Stimulated activated effector memory CD8-positive, alpha-beta T cell treated with anti-CD3 and anti-CD28 coated beads, Interleukin-12 subunit alpha, Interleukin-12 subunit beta, amount 100 ng/mL, for 72 hours (primary cell): ENCODE data around the gene SYT6.

Experiments
- ATAC-seq: fragments of 150-1000 bp; cut with Tn5 transposase; 2 replicates; pipeline ENCODE4 v1.10.0; 2021
- DNase-seq, 2 donors: peaks; one replicate each; pipeline ENCODE4 v3.0.0; 2021 to 2022; ENCODE audit warnings: low spot score in 2 of 2
- H3K27ac Mint-ChIP-seq: one replicate; pipeline ENCODE4 v1.8.0; 2022; ENCODE audit warnings: mild to moderate bottlenecking, mixed read lengths
- H3K36me3 Mint-ChIP-seq: one replicate; pipeline ENCODE4 v1.8.0; 2022; ENCODE audit warnings: mild to moderate bottlenecking, mixed read lengths
- H3K4me1 Mint-ChIP-seq: one replicate; pipeline ENCODE4 v1.8.0; 2022; ENCODE audit warnings: mixed read lengths
- H3K4me3 Mint-ChIP-seq: one replicate; pipeline ENCODE4 v1.8.0; 2022; ENCODE audit warnings: mild to moderate bottlenecking, mixed read lengths
- H3K9me3 Mint-ChIP-seq: one replicate; pipeline ENCODE4 v1.8.0; 2022; ENCODE audit warnings: mixed read lengths

SYT6 gene

DNA sequence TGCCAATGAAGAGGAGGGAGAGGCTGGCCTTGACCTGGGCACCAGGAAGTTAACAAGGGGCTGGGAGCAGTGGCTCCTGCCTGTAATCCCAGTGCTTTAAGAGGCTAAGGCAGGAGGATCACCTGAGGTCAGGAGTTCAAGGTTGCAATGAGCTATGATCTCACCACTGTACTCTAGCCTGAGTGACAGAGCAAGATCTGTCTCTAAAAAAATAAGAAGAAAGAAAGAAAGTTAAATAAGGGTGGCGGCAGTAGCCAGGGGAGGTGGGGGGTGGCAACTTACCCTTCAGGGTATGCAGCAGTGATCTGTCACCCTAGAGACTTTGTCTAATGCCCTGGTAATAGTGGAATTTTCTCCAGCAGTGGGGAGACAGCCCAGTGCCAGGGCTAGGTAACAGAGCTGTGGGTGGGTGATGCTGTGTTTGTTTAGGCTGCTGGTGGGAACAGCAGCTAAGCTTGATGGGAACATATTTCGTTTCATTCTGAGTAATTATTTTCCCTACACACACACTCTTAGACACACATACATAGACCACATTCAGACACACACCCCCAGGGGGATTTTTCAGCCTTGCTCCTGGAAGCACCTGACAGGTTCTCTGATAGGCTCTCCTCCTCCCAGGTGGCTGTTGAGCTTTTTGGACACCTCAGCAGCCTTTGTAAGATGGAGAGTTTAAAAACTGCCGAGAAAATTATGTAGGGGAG, 11.3 kb upstream of the SYT6 start:
- Mint-ChIP-seq H3K4me1 (peaks cover 5% of the 10 kb centered on the region), H3K4me3 (no peak overlapping the region), H3K27ac (peak overlapping the region; percentile 11), H3K36me3 (no peaks in the 10 kb centered on the region), H3K9me3 (no peaks in the 10 kb centered on the region)
- DNase-seq (no peak), ATAC-seq (peak; percentile 72)

- ATAC-seq (no peak), DNase-seq (no peak)
- Mint-ChIP-seq H3K4me1 (peaks cover 5% of the 10 kb centered on the region), H3K9me3 (no peaks in the 10 kb centered on the region), H3K4me3 (no peak overlapping the region), H3K27ac (no peak overlapping the region), H3K36me3 (no peaks in the 10 kb centered on the region)
Observed at GRCh38 chr1:114159941-114160340, 6.3 kb upstream of the SYT6 start.

GRCh38 chr1:114157275-114157660, 3.6 kb upstream of the SYT6 start:
- DNase-seq: no peak
- no peak overlapping the region for H3K4me3 Mint-ChIP-seq
- H3K9me3 Mint-ChIP-seq: no peaks in the 10 kb centered on the region
- no peaks in the 10 kb centered on the region for H3K36me3 Mint-ChIP-seq
- ATAC-seq: no peak
- H3K27ac Mint-ChIP-seq: no peak overlapping the region
- H3K4me1 Mint-ChIP-seq: peaks cover 9% of the 10 kb centered on the region

GRCh38 chr1:114156538-114157274, 3.0 kb upstream of the SYT6 start:
- Mint-ChIP-seq H3K36me3 (no peaks in the 10 kb centered on the region), H3K9me3 (no peaks in the 10 kb centered on the region), H3K4me3 (no peak overlapping the region), H3K4me1 (peaks cover 9% of the 10 kb centered on the region), H3K27ac (no peak overlapping the region)
- ATAC-seq (no peak), DNase-seq (no peak)

GRCh38 chr1:114155706-114156105, 2.0 kb upstream of the SYT6 start:
- no peak overlapping the region for H3K4me3 Mint-ChIP-seq
- H3K9me3 Mint-ChIP-seq: no peaks in the 10 kb centered on the region
- no peaks in the 10 kb centered on the region for H3K36me3 Mint-ChIP-seq
- H3K27ac Mint-ChIP-seq: no peak overlapping the region
- peaks cover 14% of the 10 kb centered on the region for H3K4me1 Mint-ChIP-seq
- DNase-seq (no peak), ATAC-seq (no peak)

- Mint-ChIP-seq H3K9me3 (no peaks in the 10 kb centered on the region), H3K27ac (no peak overlapping the region), H3K36me3 (no peaks in the 10 kb centered on the region), H3K4me3 (peak overlapping the region; percentile 63), H3K4me1 (peaks cover 14% of the 10 kb centered on the region)
- ATAC-seq: peak; percentile 48
- peak in 1 of 2 donors; percentile 51 for DNase-seq
Observed at GRCh38 chr1:114154963-114155322, 1.3 kb upstream of the SYT6 start.

DNA sequence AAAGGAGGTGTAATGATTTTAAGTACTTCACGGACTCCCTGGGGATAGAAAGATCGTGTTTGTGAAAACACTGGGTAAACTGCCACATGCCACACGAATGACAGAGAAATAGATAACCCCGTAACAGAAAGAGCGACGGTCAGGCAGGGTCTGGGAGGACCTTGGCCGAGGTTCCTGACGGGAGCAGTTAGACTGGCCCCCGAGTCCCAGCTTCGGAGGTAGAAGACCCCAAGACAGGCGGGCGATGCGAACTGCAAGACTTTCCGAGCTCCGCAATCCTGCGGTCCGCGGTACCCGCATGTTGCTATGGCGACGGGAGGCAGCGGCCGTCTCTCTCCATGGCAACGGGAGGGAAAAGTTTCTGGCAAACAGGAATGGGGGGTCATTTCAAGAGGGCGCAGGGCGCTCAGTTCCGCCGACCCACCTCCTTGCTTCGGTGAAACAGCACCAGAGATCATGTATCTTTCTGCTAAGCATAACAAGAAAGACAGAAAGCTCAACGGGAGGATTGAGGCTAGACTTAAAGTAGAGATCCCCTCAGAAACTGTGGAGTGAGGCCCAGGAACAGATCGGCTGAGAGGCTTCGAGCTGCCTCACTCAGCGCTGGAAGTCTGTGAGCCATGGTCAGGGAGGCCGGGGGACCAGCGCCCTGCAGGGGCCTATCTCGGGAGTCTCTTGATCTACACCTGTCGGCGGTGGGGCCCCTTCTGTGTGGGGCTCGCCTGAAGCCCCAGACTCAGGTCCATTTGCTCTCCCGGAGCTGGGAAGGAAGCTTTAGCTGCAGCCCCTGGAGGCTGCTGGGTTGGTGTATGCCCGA, 685 bp upstream of the SYT6 start:
- no peaks in the 10 kb centered on the region for H3K36me3 Mint-ChIP-seq
- DNase-seq (peak in 1 of 2 donors; percentile 52), ATAC-seq (peak; percentile 14)
- no peaks in the 10 kb centered on the region for H3K9me3 Mint-ChIP-seq
- peaks cover 14% of the 10 kb centered on the region for H3K4me1 Mint-ChIP-seq
- no peak overlapping the region for H3K27ac Mint-ChIP-seq
- H3K4me3 Mint-ChIP-seq: peak overlapping the region; percentile 63

DNA sequence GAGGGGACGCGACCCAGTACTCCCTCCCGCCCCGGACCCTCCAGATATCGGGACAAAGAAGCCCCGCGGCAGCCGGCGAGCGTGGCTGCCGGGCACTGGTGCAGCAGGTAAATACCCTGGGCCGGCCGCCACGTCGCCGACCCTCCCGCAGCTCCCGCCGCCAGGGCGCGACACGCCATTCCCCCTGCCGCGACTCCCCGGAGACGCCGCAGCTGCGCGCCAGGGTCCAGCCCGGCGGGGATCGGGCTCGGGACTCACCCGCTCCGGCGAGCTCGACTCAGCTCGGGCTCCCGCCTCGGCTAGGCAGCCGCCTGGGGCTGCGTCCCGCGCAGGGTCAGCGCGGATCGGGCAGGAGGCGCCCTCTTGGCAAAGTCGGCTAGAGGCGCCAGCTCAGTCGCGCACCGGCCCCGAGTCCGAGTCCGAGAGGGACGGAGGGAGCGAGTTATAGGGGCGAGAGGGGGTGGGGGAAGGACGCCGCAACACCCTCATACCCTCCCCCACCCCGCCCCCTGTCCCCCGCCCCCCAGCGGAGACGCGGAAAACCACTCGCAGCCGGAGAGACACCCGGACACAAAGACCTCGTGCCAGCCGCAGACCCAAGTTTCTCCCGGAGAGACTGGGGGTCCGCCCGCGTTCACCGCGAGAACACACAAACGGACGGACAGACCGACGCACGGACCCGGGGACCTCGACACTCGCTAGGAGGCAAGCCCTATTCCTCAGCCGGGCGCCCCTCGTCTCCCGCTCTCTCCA, 985 bp downstream of the SYT6 start:
- H3K36me3 Mint-ChIP-seq: no peaks in the 10 kb centered on the region
- H3K9me3 Mint-ChIP-seq: no peaks in the 10 kb centered on the region
- DNase-seq (peak in 1 of 2 donors; percentile 51), ATAC-seq (peak; percentile 63)
- H3K4me1 Mint-ChIP-seq: peaks cover 14% of the 10 kb centered on the region
- peak overlapping the region; percentile 63 for H3K4me3 Mint-ChIP-seq
- H3K27ac Mint-ChIP-seq: no peak overlapping the region

- no peaks in the 10 kb centered on the region for H3K36me3 Mint-ChIP-seq
- no peak overlapping the region for H3K27ac Mint-ChIP-seq
- DNase-seq: no peak
- H3K9me3 Mint-ChIP-seq: no peaks in the 10 kb centered on the region
- no peak for ATAC-seq
- peaks cover 14% of the 10 kb centered on the region for H3K4me1 Mint-ChIP-seq
- peak overlapping the region; percentile 24 for H3K4me3 Mint-ChIP-seq
Observed at GRCh38 chr1:114152089-114152507, 1.6 kb downstream of the SYT6 start.

DNA sequence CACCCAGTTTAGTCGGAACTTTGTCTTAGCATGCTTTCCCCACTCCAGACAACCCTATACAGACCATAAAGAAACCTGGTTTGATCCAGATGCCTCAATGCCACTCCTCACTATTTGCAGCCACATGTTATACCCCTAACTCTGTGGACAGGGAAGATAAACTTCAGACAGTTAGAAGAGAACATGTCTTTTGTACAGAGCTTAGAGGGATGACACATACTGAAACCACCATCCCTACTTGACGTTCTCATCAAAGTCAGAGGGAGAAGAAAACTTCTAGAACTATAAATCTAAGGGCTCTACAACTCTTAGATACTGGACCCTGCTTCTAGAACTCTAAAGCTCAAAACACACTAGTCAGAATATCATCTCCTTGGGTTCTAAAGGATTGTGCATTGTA, 3.7 kb downstream of the SYT6 start:
- H3K36me3 Mint-ChIP-seq: no peaks in the 10 kb centered on the region
- peaks cover 14% of the 10 kb centered on the region for H3K4me1 Mint-ChIP-seq
- no peak overlapping the region for H3K4me3 Mint-ChIP-seq
- no peak overlapping the region for H3K27ac Mint-ChIP-seq
- DNase-seq: no peak
- no peaks in the 10 kb centered on the region for H3K9me3 Mint-ChIP-seq
- ATAC-seq: no peak

DNA sequence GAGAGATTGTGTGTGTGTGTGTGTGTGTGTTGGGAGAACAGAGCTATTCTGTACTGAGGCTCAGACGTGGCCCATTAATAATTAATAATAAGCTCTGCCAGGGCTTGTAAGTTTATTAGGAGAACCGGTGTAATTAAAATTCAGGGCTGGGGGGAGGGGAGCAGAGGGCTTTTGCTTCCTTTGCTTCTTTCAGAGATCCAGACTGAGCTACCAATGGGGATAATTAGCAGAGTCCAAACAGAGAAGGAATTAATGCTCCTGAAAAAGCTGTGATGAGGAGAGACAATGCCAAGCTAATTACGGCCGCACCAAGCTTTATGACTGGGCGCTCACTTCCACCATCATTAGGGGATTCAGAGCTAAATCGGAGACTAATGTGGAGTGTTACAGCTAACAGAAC, 4.5 kb downstream of the SYT6 start:
- Mint-ChIP-seq H3K4me1 (peaks cover 10% of the 10 kb centered on the region), H3K9me3 (no peaks in the 10 kb centered on the region)

GRCh38 chr1:114145504-114146151, 8.0 kb downstream of the SYT6 start:
- DNase-seq (no peak), ATAC-seq (no peak)
- no peak overlapping the region for H3K4me3 Mint-ChIP-seq
- no peaks in the 10 kb centered on the region for H3K9me3 Mint-ChIP-seq
- H3K4me1 Mint-ChIP-seq: no peaks in the 10 kb centered on the region
- no peak overlapping the region for H3K27ac Mint-ChIP-seq
- no peaks in the 10 kb centered on the region for H3K36me3 Mint-ChIP-seq

More for the DNA sequence above, 4.5 kb downstream of the SYT6 start:
- Mint-ChIP-seq H3K4me3 (no peak overlapping the region), H3K36me3 (no peaks in the 10 kb centered on the region), H3K27ac (no peak overlapping the region)
- DNase-seq (no peak), ATAC-seq (no peak)

DNA sequence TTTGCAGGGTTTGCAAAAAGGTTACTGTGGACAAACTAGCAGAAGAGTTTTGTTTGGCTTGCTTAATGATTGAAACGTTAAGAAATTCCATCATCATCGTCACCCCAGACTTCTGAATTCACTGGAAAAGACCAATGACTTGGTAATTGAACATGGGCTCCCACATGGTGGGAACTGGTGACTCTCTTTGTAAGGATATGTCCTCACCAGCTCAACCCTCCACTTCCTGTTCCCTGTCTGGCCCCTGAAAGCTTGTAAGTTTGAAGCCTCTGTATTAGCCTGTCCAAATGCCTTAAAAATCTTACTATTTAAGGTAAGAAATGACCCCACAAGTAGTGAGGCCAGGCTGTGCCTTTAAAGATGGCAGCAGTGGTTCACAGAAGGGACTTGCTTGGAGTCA, 9.7 kb downstream of the SYT6 start:
- no peak for ATAC-seq
- DNase-seq: no peak
- Mint-ChIP-seq H3K27ac (no peak overlapping the region), H3K4me3 (no peak overlapping the region), H3K4me1 (no peaks in the 10 kb centered on the region), H3K36me3 (no peaks in the 10 kb centered on the region), H3K9me3 (no peaks in the 10 kb centered on the region)

GRCh38 chr1:114139540-114139939, 14.1 kb downstream of the SYT6 start:
- ATAC-seq: no peak
- DNase-seq: no peak
- H3K27ac Mint-ChIP-seq: no peak overlapping the region
- H3K9me3 Mint-ChIP-seq: no peaks in the 10 kb centered on the region
- no peaks in the 10 kb centered on the region for H3K4me1 Mint-ChIP-seq
- no peak overlapping the region for H3K4me3 Mint-ChIP-seq
- H3K36me3 Mint-ChIP-seq: no peaks in the 10 kb centered on the region

DNA sequence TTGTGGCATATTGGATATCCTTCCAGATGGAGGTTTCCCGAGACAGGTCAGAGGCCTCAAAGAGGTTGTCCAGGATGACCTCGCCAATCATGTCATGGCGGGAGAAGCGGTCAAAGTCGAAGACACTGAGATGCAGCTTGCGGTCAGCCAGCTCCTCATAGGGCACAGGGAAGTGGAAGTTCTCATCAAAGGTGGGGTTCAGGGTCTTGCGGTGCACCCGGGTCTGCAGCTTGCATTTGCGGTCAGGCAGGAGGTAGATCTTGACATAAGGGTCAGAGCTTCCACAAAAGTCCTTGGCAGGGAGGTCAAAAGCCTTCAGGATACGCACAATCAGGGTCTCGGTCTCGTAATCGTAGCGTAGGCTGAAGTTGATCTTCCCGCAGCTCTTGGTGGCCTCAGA, 16.2 kb downstream of the SYT6 start:
- DNase-seq (no peak), ATAC-seq (no peak)
- H3K27ac Mint-ChIP-seq: no peak overlapping the region
- no peaks in the 10 kb centered on the region for H3K36me3 Mint-ChIP-seq
- no peak overlapping the region for H3K4me3 Mint-ChIP-seq
- H3K9me3 Mint-ChIP-seq: no peaks in the 10 kb centered on the region
- H3K4me1 Mint-ChIP-seq: no peaks in the 10 kb centered on the region
